ENCODE data around the gene AGAP1. TPM values are rescaled to one million over a fixed set of nuclear protein-coding genes. Genes with fewer than 3 reads are reported as not detected.

AGAP1 gene
- total RNA-seq, 1 donor = 12.3 TPM

DNA sequence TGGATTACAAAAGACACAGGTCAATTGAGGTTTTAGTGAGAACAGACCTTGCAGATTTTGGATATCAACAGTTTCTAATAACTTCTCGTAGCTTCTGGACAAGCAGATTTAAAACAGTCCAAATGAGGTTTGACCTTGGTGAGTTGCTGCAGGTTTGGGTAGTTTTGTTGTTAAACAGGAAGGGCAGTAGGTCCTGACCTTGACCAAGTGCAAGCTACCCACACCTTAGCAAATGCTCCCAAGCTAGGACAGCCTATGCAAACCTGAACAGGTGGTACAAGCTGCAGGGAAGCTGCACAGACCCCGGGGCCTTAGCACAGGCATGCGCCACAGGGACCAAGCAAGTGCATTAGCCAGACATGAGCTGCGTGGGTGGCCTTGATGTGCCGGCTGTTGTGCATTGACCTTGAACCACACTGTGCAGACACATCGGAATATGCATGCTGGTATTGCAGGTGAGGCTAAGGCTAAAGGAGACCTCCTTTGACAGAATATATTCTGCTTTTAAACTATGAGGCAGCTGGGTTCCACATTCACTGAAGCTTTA lies 40.2 kb upstream of the AGAP1 start:
- H3K4me3 ChIP-seq (ENCODE audit: low read depth, low read length) = no peak overlapping the region

DNA sequence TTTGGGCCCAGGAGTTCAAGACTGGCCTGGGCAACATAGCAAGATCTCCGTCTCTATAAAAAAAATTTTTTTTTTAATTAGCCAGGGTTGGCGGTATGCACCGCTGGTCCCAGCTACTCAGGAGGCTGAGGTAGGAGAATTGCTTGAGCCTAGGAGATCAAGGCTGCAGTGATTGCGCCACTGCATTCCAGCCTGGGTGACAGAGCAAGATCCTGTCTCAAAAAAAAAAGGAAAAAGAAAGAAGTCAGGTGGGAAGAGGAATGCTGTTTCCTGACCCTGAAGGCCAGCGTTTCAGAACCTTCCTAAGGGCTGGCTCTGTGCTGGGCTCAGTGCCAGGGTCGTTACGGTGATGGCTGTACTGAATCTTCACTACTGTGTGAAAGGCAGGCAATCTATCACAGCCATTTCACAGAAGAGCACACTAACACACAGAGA lies 35.0 kb upstream of the AGAP1 start:
- TF ChIP-seq, protein P1, sequence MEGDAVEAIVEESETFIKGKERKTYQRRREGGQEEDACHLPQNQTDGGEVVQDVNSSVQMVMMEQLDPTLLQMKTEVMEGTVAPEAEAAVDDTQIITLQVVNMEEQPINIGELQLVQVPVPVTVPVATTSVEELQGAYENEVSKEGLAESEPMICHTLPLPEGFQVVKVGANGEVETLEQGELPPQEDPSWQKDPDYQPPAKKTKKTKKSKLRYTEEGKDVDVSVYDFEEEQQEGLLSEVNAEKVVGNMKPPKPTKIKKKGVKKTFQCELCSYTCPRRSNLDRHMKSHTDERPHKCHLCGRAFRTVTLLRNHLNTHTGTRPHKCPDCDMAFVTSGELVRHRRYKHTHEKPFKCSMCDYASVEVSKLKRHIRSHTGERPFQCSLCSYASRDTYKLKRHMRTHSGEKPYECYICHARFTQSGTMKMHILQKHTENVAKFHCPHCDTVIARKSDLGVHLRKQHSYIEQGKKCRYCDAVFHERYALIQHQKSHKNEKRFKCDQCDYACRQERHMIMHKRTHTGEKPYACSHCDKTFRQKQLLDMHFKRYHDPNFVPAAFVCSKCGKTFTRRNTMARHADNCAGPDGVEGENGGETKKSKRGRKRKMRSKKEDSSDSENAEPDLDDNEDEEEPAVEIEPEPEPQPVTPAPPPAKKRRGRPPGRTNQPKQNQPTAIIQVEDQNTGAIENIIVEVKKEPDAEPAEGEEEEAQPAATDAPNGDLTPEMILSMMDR (IDR thresholded peaks at IDR 0.05; ENCODE audit: insufficient read depth, low read length) = no peak
- DNase-seq (ENCODE audit: low read depth) = peak; percentile 22
- H3K4me3 ChIP-seq (ENCODE audit: low read depth, low read length) = no peak overlapping the region

More for the DNA sequence above, 40.2 kb upstream of the AGAP1 start:
- TF ChIP-seq, protein P1 (IDR thresholded peaks at IDR 0.05; ENCODE audit: insufficient read depth, low read length) = no peak
- no peak for DNase-seq (ENCODE audit: low read depth)

DNA sequence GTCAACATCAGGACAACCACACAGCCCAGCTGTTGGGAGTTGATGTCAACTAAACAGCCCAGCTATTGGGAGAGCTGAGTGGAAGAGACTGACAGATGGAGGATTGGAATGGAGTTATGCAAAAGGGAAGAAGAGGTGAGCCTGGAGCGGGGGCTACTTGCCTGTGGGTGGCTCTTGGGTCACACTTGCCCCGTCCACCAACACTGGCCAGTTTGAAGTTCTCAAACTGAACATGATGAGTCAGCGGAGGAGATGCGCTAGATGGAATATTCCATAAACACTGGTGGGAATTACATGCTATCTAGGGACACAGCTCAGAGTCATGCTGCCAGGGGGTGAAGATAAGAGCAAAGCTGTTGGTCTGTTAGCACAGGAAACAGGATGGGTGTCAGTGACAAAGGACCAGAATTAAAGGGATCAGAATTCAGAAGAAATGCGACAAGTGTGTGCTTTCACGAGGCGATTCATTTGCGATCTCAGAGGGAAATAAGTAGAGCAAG lies 33.2 kb upstream of the AGAP1 start:
- no peak overlapping the region for H3K4me3 ChIP-seq (ENCODE audit: low read depth, low read length)
- no peak for DNase-seq (ENCODE audit: low read depth)
- TF ChIP-seq, protein P1 (IDR thresholded peaks at IDR 0.05; ENCODE audit: insufficient read depth, low read length) = no peak

DNA sequence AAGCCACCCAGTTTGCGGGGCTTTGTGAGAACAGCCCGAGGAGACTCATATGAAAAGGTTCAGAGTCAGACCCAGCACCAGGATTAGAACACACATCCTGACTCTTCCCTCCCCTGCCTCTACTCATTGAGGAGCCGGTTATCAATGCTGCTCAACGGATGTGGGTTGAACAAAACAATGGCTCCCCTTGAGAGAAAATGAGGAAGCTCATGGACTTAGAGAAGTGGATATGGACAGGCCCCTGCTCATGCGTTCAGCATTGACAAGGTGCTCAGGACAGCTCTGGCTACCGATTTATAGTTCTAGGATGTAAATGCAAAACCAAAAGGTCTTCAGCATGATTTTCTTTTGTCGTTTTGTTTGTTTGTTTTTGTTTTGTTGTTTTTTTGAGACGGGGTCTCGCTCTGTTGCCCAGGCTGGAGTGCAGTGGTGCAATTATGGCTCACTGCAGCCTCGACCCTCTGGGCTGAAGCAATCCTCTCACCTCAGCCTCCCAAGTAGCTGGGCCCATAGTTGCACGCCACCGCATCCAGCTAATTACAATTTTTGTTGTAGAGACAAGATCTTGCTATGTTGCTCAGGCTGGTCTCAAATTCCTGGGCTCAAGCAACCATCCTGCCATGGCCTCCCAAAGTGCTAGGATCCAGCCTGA lies 32.0 kb upstream of the AGAP1 start:
- TF ChIP-seq, protein P1 (IDR thresholded peaks at IDR 0.05; ENCODE audit: insufficient read depth, low read length) = no peak
- no peak overlapping the region for H3K4me3 ChIP-seq (ENCODE audit: low read depth, low read length)
- DNase-seq (ENCODE audit: low read depth) = no peak

DNA sequence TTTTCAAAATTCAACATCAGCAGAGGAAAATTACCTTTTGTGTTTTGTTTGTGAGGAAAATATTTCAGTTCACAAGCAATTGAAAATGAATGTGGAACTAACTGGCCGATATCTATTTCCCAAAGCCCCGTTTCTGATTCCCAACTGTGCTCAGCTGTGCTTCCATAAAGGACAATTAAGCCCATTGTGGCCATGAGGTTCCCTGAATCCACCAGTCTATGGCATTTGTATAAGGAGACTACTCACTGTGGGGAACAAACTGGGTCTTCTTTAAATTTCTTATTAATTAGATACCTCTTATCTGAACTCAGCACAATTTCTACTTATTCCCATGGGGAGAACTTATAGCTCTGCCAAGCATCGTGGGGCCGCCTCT lies 31.4 kb upstream of the AGAP1 start:
- TF ChIP-seq, protein P1 (IDR thresholded peaks at IDR 0.05; ENCODE audit: insufficient read depth, low read length) = no peak
- H3K4me3 ChIP-seq (ENCODE audit: low read depth, low read length) = no peak overlapping the region
- no peak for DNase-seq (ENCODE audit: low read depth)

DNA sequence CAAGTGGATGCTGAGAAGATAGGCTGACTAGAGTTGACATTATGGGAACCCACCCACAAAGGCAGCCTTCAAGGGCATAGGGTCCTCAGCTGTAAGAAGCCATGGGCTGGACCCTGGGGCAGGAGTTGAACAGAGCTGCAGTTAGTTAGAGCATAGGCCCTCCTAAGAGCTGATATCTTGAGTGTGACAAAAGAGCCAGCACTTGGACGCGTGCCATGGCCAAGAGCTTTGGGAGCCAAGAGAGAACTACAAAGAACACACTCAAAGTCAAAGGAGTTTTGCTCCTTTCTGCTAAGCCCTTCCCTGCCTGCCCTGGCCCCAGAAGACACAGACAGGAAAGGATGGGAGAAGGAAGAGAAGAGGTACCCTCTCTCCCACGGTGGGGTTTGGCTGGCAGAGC lies 29.9 kb upstream of the AGAP1 start:
- TF ChIP-seq, protein P1 (IDR thresholded peaks at IDR 0.05; ENCODE audit: insufficient read depth, low read length) = no peak
- H3K4me3 ChIP-seq (ENCODE audit: low read depth, low read length) = no peak overlapping the region
- peak; percentile 2 for DNase-seq (ENCODE audit: low read depth)
